GM18508 (cell line): Measurements from ENCODE around the gene INVS.
A peak's percentile ranks its signal among the peaks of the same experiment; 100 is the strongest.
"Not testable (repeated sequence)": the region's sequence is repeated elsewhere in the genome, so short reads cannot be mapped to it uniquely, and the experiment has no call there.

Experiments used
- ATAC-seq: cut with Tn5 transposase; IDR thresholded peaks from one replicate; pipeline ENCODE4 v1.9.1; 2021; ENCODE audit warnings: moderate number of reproducible peaks; ENCODE audit not compliant: insufficient read depth, unreplicated experiment

The INVS gene

GRCh38 chr9:100098887-100099721 lies at the start of gene INVS, which contains the start of gene ERP44:
Gene INVS (plus strand): TSS chr9:100099243. CDS start chr9:100104522, 5,279 bp downstream.
Gene ERP44 (minus strand): TSS chr9:100099000. CDS start chr9:100098840, 160 bp downstream.
- peak; percentile 96 for ATAC-seq

GRCh38 chr9:100049551-100049950 lies 49.5 kb upstream of the INVS start:
- no peak for ATAC-seq

GRCh38 chr9:100052375-100052774 lies 46.7 kb upstream of the INVS start:
- no peak for ATAC-seq

GRCh38 chr9:100056561-100056960 lies 42.5 kb upstream of the INVS start:
- no peak for ATAC-seq

GRCh38 chr9:100057624-100058023 lies 41.4 kb upstream of the INVS start:
- no peak for ATAC-seq

- ATAC-seq = peak; percentile 66
Measured at GRCh38 chr9:100058699-100059579, 40.1 kb upstream of the INVS start.

GRCh38 chr9:100062683-100063082 lies 36.4 kb upstream of the INVS start:
- ATAC-seq = not testable (repeated sequence)

GRCh38 chr9:100063185-100063584 lies 35.9 kb upstream of the INVS start:
- no peak for ATAC-seq

GRCh38 chr9:100064872-100065581 lies 34.0 kb upstream of the INVS start:
- ATAC-seq = no peak

GRCh38 chr9:100066539-100066938 lies 32.5 kb upstream of the INVS start:
- no peak for ATAC-seq

- ATAC-seq = not testable (repeated sequence)
Measured at GRCh38 chr9:100067990-100068389, 31.1 kb upstream of the INVS start.

- not testable (repeated sequence) for ATAC-seq
Measured at GRCh38 chr9:100069068-100069467, 30.0 kb upstream of the INVS start.

GRCh38 chr9:100070104-100071041 lies 28.7 kb upstream of the INVS start:
- ATAC-seq = no peak

GRCh38 chr9:100071271-100071670 lies 27.8 kb upstream of the INVS start:
- no peak for ATAC-seq

- ATAC-seq = no peak
Measured at GRCh38 chr9:100072805-100073204, 26.2 kb upstream of the INVS start.

- ATAC-seq = no peak
Measured at GRCh38 chr9:100074093-100074492, 24.9 kb upstream of the INVS start.

GRCh38 chr9:100074989-100075388 lies 24.1 kb upstream of the INVS start:
- ATAC-seq = no peak

GRCh38 chr9:100076256-100076655 lies 22.8 kb upstream of the INVS start:
- not testable (repeated sequence) for ATAC-seq

- no peak for ATAC-seq
Measured at GRCh38 chr9:100082782-100083181, 16.3 kb upstream of the INVS start.
